HG03469 (cell line): ENCODE measurements around the gene SLC7A6.

Source experiments
- ATAC-seq: cut with Tn5 transposase; IDR thresholded peaks from one replicate; pipeline ENCODE4 v1.9.1; 2021; ENCODE audit warnings: mild to moderate bottlenecking, moderate library complexity, moderate number of reproducible peaks; ENCODE audit not compliant: unreplicated experiment

The SLC7A6 gene

DNA sequence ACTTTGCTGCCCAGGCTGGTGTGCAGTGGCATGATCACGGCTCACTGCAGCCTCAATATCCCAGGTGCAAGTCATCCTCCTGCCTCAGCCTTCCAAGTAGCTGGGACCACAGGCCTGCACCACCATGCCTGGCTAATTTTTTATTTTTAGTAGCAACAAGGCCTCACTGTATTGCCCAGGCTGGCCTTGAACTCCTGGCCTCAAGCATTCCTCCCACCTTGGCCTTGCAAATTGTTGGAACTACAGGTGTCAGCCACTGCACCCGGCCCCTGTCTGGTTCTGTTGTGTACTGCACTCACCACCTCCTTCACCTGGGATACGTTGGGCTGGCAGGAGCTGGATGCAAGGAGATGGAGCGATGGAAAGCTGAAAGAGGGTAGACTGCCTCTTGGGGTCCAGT is 10.6 kb upstream of the SLC7A6 start:
- no peak for ATAC-seq

DNA sequence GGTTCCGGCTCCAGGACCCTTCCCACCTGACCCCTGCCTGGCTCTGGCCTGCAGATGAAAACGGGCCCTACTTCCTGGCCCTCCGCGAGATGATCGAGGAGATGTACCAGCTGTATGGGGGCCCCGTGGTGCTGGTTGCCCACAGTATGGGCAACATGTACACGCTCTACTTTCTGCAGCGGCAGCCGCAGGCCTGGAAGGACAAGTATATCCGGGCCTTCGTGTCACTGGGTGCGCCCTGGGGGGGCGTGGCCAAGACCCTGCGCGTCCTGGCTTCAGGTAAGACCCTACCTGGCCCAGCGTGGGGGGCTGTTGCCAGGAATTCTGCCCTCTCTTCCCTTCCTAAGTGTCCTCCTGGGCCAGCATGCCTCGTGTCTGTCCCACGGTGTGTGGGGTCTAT is 8.6 kb upstream of the SLC7A6 start:
- no peak for ATAC-seq

DNA sequence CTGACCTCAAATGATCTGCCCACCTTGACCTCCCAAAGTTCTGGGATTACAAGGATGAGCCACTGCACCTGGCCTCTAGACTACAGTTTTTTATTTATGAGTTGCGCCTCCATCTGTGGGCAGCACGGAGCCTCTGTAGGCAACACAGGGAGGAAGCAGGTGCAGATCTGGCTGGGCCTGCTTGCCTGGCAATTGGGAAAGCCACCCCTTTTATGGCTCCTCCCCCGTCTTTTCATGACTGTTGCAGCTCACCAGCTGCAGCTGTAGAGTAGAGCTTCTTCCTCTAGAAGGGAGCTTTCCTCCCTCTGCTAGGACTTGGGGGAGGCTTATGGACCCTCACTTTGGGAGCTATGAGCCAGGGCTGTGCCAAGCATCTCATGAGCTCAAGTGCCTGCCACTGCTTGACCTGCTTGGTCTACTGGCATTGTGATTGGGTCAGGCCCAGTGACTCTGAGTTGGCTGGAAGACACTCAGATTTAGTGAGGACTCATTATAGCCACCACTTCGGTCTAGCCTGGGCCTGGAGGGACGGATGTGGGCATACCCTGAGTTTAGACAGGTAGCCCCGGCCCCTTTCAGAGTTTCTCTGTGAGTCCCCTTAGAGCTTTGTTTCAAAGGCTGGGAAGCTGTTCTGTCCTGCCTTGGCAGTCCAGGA is 6.9 kb upstream of the SLC7A6 start:
- no peak for ATAC-seq

DNA sequence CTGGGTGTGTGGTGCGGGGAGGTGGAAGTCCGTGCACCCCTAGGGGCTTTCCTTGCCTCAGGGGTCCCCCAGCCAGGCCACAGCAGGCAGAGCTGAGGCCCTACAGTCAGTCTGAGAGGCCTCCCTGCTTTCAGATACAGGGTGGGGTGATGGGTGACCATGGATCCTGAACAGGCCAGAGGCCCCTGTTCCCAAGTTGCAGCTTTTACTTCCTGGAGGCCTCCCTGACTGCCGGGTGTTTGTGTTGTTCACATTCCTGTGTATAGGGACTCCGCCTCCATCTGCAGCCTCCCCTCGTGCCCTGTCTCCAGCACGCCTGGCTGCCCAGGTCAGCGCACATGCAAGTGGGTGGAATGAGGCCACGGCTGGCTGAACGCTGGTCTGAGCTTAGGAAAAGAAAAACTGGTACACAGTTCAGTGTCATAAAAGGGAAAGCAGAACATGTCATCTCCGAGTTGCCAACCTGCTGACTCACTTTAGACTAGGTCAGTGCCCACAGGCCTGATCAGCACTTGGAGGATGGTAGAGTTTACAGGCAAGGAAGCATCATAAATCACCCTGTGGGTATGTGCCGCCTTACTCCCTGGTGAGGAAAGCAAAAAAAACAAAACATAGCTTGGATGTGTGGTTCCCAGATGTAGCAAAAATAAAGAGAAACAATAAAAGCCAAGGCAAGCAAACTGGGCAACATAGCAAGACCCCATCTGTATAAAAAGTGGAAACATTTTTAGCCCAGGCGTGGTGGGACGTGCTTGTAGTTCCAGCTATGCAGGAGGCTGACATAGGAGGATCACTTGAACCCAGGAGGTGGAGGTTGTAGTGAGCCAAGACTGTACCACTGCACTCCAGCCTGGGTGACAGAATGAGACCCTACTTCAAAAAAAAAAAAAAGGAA is 6.2 kb upstream of the SLC7A6 start:
- ATAC-seq: no peak

DNA sequence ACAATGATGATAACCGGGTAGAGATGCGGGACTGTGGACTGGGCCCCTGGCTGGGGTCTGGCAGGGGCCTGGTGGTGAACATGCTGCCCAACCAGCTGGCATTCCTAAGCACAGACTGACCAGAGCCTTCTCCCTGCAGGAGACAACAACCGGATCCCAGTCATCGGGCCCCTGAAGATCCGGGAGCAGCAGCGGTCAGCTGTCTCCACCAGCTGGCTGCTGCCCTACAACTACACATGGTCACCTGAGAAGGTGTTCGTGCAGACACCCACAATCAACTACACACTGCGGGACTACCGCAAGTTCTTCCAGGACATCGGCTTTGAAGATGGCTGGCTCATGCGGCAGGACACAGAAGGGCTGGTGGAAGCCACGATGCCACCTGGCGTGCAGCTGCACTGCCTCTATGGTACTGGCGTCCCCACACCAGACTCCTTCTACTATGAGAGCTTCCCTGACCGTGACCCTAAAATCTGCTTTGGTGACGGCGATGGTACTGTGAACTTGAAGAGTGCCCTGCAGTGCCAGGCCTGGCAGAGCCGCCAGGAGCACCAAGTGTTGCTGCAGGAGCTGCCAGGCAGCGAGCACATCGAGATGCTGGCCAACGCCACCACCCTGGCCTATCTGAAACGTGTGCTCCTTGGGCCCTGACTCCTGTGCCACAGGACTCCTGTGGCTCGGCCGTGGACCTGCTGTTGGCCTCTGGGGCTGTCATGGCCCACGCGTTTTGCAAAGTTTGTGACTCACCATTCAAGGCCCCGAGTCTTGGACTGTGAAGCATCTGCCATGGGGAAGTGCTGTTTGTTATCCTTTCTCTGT is 5.1 kb upstream of the SLC7A6 start:
- ATAC-seq: no peak

DNA sequence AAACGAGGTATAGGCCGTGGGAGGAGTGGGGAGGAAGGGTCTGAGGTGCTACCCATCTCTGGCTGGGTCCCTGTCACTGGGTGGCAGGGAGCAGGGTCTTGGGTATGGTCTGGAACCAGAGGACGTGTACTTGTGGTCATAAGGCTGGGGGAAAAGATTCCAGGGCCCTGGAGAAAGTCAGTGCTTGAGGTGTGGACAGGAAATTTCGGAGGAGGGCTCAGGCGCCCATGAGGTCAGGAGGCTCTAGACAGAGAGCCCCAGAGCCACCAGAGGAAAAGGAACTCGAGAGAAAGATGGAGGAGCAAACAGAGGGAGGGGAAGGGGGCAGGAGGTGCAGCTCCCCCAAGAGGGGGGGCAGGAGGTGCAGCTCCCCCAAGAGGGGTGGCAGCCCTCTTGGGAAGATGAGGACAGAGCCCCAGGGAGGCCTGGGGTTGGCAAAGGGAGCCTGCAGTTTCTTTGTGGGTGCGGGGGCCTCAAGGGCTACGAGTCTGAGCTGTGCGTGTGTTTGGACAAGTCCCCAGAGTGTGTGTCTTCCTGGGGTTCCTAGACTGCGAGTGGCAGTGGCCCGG is 683 bp upstream of the SLC7A6 start:
- no peak for ATAC-seq

DNA sequence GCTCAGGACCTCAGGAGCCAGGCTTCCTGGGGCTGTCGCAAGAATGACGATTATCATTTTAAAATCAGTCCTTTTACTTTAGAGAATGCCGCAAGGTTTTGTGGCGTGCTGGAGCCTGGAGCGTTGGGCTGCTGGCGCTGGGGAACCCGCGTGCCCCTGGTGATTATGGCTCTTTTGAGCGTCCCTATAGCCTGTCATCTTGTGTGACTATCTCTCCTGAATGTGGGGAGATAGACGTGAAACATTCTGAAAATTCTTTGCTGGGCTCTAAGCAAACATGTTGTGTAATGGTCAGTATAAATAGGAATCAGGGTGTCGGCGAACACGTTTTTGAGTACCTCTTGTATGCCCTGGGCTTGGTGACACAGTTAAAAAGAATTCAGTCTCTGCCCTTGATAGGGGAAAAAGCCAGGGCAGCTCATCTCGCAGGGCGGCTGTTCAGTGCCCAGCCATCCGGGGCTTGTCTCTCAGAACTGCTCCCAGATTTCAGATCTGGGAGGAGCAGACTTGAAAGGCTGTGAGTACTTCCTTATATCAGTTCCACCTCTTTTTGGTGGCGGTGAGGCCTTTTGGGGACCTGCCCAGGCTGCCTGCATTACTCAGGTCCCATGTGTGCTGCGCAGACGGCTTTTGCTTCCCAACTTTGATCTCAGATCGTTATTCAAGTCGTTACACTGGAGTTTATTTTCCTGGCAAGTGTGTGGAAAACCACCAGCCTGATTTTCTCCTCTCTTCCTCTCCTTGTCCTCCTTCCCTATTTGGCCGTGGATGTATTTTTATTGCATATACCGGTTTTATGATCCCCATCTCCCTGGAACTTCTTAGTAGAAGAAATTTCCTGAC is 973 bp downstream of the SLC7A6 start:
- ATAC-seq: no peak

DNA sequence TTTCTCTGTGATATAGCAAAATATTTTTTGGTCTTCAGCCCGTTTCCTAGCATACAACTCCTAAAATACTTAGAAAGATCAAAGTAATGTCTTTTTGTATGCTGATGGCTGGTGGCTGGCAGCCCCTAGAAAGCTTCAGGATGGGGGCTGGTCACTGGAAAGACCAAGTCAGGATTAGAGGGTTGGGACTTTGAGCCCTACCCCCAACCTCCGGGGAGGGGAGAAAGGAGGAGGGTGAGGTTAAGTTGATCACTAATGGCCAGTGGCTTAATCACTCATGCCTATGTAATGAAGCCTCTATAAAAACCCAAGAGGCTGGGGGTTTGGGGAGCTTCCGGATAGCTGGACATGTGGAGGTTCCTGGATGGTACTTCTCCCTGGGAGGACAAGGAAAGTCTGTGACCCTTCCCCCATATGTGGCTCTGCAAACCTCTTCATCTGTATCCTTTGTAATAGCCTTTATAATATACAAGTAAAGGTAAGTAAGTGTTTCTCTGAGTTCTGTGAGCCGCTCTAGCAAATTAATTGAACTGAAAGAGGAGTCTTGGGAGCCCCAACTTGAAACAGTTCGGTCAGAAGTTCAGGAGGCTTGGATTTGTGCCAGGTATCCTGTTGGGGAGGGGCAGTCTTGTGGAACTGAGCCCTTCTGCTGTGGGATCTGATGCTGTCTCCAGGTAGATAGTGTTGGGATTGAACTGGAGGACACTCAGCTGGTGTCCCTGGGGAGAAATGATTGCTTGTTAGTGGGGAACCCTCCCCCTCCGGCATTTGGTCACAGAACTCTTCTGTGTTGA is 3.5 kb downstream of the SLC7A6 start:
- ATAC-seq: no peak

DNA sequence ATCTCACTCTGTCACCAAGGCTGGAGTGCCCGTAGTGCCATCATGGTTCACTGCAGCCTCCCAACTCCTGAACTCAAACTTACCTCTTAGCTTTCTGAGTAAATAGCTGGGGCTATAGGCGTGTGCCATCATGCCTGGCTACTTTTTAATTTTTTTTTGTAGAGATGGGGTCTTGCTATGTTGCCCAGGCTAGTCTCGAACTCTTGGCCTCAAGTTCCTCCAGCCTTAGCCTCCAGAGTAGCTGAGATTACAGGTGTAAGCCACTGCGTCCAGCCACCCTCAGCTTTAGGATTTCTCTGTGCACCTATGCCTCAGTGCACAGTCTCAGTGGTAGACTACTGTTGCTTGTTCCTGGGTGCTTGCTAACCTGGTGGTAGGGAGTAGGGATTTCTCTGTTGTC is 5.5 kb downstream of the SLC7A6 start:
- no peak for ATAC-seq

DNA sequence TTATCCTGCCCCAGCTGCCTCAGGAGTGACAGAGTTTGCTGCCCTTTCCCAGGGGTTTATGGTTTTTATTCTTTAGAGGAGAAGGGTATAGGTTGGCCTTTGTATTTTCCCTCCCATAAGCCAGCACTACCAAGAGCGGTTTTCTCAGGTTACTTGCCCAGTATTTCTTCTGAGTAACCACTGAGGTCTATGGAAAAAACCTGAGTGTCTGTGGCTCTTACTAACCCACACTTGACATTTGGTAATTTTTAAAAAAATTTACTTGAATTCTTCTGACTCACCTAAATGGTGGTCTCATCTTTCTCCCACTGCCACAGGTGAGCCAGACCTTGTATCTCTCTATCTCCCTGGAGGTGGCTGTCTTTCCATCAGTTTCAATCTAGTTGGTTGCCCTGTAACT is 6.0 kb downstream of the SLC7A6 start:
- ATAC-seq: no peak

DNA sequence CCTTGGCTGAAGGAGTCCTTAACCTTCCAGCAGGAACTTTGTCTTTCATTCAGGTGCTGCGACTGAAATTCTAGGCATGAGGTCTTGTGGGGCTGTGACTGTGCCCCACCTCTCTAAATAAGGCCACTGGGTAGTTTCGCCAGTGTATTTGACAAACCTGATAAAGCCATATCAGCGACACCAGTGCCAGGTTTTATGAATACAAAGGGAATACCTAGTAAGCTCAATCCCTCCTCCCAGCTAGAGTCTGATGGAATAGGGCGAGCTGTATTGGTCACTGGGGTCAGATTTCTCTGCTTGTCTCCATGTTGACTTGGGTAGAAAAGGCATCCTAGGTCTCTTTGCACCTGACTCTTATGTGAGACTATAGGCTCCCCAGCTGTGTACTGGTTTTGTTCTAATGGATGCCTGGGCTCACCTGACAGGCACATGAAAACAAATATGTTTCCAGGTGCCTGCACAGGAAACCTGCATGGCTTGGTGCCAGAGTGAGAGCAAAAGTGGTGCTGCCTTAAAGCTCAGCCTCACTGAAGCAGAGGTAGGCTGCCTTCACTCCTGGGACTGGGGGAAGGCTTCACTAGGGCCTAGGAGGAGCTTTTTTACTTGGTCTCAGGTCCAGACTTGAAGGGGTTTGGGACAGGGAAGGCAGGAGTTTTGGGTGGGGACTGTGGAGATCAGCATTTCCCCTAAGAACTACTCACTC is 8.3 kb downstream of the SLC7A6 start:
- ATAC-seq: no peak

DNA sequence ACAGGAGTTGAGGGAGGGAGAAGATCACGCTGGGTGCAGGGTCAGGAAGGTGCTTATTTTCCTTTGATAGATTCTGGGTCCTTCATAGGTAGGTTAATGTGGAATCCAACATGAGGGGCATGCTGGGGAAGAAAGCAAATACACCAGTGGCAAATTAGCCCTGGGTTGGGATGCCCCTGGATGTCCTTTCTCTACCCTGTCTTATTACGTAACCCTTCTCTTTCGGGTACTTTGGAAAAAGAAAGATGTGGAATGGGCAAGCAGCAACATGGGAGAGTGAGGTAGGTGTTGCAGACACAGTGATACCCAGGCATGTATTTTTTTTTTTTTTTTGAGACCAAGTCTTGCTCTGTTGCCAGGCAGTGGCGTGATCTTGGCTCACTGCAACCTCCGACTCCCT is 9.1 kb downstream of the SLC7A6 start:
- ATAC-seq: no peak

DNA sequence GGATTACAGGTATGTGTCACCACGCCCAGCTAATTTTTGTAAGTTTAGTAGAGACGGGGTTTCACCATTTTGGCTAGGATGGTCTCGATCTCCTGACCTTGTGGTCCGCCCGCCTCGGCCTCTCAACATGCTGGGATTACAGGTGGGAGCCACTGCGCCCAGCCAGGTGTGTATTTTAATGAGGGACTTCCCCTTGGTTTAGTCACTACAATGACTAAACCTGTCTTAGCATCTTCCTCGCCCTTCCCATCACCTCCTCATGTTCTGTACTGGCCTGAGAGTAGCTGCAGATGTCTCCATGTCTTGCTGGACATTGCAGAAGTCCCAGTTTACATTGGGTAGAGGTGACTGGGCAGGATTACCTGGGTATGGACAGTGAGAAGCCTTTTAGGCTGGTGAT is 9.6 kb downstream of the SLC7A6 start:
- ATAC-seq: no peak

DNA sequence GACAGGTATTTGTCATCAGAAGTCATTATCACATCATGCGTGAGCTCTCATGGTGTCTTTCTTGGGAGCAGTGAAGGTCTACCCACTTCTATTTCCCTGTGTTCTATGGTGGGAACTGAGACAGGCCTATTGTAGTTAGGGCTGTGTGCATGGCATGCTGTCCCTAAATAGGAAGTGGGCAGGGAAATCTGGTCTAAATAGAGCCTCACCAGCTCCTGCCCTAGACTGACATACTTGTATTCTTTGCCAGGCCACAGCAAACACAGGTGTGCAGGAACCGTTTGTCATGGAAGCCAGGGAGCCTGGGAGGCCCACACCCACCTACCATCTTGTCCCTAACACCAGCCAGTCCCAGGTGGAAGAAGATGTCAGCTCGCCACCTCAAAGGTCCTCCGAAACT is 10.1 kb downstream of the SLC7A6 start:
- no peak for ATAC-seq

DNA sequence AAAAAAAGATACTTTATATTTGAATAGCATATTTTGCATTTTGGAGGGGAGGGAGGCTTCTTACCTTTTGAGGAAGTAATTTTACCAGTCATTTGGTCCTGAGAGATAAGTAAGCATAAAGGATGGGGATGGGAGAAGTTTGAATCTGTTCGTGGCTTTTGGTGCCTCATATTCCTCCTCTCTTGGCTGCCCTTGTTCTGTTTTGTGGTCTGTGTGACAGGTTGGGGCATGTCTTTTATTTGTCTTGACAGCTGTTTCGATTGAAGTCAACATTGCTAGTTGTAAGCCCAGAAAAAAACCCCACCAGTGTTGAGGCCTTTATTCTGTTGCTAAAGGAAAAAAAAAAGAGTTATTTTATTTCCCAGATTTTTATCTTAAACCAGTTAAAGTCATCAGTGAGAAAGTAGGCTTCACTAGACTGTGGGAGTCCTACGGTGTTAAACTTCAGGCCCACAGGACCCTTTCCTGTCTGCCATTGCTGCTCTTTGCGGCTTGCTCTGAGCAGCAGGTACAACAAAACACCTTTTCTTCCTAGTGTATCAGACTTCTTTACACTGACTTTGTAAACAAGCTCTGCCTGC is 11.4 kb downstream of the SLC7A6 start:
- peak; percentile 39 for ATAC-seq

DNA sequence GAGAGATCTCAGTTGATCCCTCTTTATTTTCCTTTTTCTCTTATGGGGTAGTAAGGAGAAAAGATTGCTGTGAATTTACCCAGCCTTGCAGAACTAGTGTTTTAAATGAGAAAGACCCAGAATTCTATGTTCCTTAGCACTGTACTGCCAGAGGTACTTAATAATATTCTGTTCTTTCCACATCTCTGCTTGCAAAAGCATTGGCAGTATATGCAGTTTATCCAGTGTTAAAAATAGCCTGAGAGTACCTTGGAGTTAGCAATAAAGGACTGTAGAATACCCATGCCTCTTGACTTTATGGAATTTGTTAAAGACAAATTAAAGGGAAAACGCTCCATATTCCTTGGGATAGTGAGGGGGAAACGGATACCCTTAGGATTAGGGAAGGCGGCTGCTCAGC is 11.9 kb downstream of the SLC7A6 start:
- no peak for ATAC-seq

DNA sequence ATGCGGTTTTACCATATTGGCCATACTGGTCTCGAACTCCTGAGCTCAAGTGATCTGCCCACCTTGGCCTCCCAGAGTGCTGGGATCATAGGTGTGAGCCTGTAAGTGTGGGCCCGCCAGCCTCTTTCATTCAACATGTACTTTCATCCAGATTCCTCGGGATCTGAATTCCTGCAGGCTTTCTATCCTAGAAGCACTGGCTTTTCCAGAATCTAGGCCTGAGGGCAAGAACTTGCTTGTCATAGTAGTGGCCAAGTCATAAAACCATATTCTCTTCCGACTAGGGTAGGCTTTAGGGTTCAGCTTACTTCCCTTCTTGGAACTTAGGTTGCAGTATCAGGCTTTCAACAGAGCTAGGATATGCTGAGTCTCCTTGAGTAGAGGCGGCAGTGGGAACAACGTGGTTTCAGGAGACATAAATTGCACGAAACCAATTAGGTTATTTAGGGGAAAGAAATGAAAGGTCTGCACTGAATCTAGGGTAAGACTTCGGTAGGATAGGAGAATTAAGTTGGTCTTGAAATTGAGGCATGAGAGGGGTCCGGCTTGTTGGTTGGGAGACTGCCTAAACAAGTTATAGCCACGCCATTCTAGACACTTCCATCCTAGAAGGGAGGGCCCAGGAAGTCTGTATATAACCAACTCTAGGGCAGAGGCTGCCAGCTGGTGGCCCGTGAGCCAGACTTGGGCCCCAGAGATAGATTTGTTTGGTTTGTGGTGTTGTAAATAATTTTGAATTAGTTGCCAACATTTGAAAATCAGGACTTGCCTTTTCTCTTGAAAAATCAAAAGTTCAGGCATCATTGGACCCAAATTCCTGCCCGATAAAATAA is 15.6 kb downstream of the SLC7A6 start:
- ATAC-seq: no peak
